ENCODE results near the gene GSTT4.
"Not testable (repeated sequence)": the region's sequence is repeated elsewhere in the genome, so short reads cannot be mapped to it uniquely, and the experiment has no call there.

The GSTT4 gene

GRCh38 chr22:23974836-23975352, 30.4 kb downstream of the GSTT4 start:
- in situ Hi-C loops (cut with MboI; ENCODE audit: low sequenced_read_pairs, unreplicated experiment); DNase-seq (ENCODE audit: low spot score): not testable (repeated sequence)

DNA sequence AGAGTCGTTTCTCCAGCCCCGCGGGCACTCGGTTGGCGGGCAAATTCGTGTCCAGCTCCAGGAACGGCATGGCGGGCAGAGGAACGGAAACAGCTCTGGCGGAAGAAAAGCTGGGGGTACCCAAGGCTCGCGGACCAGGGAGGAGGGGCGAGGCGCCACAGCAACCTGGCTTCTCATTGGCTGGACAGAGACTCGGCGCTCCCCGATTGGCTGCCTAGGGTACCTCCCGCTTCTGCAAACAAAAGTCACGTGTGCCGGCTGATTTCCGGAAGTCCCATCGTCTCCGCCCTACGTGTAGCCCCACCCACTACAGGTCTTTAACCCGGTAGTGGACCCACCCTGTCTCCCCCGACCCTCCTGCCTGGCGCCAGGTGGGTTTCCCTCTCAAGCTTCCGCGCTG, 30.9 kb downstream of the GSTT4 start, which contains the start of gene DDT:
Gene DDT, minus strand, starts transcription at position 97 of the 400 bp plus-strand sequence. Its CDS starts 27 bp downstream, at position 70.
- in situ Hi-C loops (cut with MboI; ENCODE audit: low sequenced_read_pairs, unreplicated experiment); DNase-seq (ENCODE audit: low spot score): not testable (repeated sequence)

GRCh38 chr22:23971927-23972326, 33.3 kb downstream of the GSTT4 start:
- in situ Hi-C loops (cut with MboI; ENCODE audit: low sequenced_read_pairs, unreplicated experiment); DNase-seq (ENCODE audit: low spot score): not testable (repeated sequence)

- no peak for DNase-seq (ENCODE audit: low spot score)
Measured at GRCh38 chr22:23970816-23971486, 34.3 kb downstream of the GSTT4 start.

DNA sequence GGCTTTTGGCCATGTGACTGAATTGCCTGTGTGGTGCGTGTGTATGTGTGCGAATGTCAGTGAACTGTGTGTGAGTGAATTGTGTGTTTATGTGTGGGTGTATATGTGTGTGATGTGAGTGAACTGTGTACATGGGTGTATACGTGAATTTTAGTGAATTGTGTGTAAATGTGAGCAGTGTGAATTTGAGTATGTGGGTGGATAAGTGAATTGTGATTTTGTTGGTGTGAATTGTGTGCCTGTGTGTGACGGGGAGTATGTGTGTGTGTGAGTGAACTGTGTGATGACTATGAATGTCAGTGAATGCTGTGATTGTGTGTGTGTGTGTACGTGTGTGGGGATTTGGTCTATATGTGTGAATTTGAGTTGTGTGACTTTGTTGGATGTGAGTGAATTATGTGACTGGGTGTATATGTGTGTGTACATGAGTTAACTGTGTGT, 35.0 kb downstream of the GSTT4 start:
- DNase-seq (ENCODE audit: low spot score), result no peak
- in situ Hi-C loops (cut with MboI; ENCODE audit: low sequenced_read_pairs, unreplicated experiment), result no loop called here
- TF ChIP-seq, protein P1, sequence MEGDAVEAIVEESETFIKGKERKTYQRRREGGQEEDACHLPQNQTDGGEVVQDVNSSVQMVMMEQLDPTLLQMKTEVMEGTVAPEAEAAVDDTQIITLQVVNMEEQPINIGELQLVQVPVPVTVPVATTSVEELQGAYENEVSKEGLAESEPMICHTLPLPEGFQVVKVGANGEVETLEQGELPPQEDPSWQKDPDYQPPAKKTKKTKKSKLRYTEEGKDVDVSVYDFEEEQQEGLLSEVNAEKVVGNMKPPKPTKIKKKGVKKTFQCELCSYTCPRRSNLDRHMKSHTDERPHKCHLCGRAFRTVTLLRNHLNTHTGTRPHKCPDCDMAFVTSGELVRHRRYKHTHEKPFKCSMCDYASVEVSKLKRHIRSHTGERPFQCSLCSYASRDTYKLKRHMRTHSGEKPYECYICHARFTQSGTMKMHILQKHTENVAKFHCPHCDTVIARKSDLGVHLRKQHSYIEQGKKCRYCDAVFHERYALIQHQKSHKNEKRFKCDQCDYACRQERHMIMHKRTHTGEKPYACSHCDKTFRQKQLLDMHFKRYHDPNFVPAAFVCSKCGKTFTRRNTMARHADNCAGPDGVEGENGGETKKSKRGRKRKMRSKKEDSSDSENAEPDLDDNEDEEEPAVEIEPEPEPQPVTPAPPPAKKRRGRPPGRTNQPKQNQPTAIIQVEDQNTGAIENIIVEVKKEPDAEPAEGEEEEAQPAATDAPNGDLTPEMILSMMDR (IDR thresholded peaks at IDR 0.05; ENCODE audit: borderline replicate concordance, control extremely low read depth, extremely low read depth, insufficient read depth, missing control alignments), result no peak

More at GRCh38 chr22:23970816-23971486, 34.3 kb downstream of the GSTT4 start:
- in situ Hi-C loops (cut with MboI; ENCODE audit: low sequenced_read_pairs, unreplicated experiment), result no loop called here
- TF ChIP-seq, protein P1 (IDR thresholded peaks at IDR 0.05; ENCODE audit: borderline replicate concordance, control extremely low read depth, extremely low read depth, insufficient read depth, missing control alignments), result no peak

DNA sequence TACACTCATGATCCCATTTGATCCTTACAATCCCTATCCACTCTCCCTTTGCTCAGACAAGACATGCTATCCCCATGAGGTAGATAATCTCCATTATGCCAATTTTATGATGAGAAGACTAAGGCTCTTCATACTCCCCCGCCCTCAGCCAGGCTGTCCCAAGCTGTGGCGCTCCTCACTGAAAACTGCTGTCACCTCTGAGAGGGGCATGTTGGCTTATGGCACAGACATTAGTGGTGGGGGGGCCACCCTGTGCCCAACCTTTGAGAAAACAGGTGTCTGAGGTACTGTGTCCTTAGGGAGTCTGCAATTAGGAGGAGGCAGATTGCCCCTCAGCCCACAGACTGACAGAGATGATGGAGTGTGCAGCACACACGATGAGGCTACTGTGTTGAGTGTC, 36.2 kb downstream of the GSTT4 start:
- in situ Hi-C loops (cut with MboI; ENCODE audit: low sequenced_read_pairs, unreplicated experiment), result no loop called here
- TF ChIP-seq, protein P1 (IDR thresholded peaks at IDR 0.05; ENCODE audit: borderline replicate concordance, control extremely low read depth, extremely low read depth, insufficient read depth, missing control alignments), result no peak
- DNase-seq (ENCODE audit: low spot score), result no peak

DNA sequence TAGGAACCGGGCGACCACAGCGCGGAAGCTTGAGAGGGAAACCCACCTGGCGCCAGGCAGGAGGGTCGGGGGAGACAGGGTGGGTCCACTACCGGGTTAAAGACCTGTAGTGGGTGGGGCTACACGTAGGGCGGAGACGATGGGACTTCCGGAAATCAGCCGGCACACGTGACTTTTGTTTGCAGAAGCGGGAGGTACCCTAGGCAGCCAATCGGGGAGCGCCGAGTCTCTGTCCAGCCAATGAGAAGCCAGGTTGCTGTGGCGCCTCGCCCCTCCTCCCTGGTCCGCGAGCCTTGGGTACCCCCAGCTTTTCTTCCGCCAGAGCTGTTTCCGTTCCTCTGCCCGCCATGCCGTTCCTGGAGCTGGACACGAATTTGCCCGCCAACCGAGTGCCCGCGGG, 38.7 kb downstream of the GSTT4 start, which contains the start of gene DDTL:
Gene DDTL, plus strand, starts transcription at position 321 of the 400 bp plus-strand sequence. Its CDS starts 27 bp downstream, at position 348.
- DNase-seq (ENCODE audit: low spot score); in situ Hi-C loops (cut with MboI; ENCODE audit: low sequenced_read_pairs, unreplicated experiment): not testable (repeated sequence)

DNA sequence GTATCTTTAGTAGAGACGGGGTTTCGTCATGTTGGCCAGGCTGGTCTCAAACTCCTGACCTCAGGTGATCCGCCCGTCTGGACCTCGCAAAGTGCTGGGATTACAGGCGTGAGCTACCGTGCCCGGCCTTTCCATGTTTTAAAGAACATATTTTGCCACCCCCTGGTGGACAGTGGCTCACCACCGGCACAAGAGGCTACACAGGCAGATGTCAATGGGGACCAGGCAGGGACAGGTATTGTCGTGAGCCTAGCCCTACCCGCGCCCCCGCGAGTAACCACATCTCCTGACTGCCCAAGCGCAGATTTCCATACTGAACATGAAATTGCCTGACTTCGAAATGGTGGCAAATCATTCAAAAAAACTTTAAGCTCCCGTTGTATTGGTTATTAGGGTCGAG, 39.2 kb downstream of the GSTT4 start:
- in situ Hi-C loops (cut with MboI; ENCODE audit: low sequenced_read_pairs, unreplicated experiment), result not testable (repeated sequence)

GRCh38 chr22:23961084-23961771, 44.0 kb downstream of the GSTT4 start, which contains the start of gene GSTT2B:
GSTT2B (minus strand) TSS chr22:23961195; CDS start chr22:23961131, 64 bp downstream.
- in situ Hi-C loops (cut with MboI; ENCODE audit: low sequenced_read_pairs, unreplicated experiment); DNase-seq (ENCODE audit: low spot score): not testable (repeated sequence)

More for the DNA sequence above, 39.2 kb downstream of the GSTT4 start:
- not testable (repeated sequence) for DNase-seq (ENCODE audit: low spot score)

All from GM13976 (cell line).